Measurements from ENCODE around the gene VTI1B.
"Not testable (repeated sequence)": the region's sequence is repeated elsewhere in the genome, so short reads cannot be mapped to it uniquely, and the experiment has no call there.

Gene VTI1B

DNA sequence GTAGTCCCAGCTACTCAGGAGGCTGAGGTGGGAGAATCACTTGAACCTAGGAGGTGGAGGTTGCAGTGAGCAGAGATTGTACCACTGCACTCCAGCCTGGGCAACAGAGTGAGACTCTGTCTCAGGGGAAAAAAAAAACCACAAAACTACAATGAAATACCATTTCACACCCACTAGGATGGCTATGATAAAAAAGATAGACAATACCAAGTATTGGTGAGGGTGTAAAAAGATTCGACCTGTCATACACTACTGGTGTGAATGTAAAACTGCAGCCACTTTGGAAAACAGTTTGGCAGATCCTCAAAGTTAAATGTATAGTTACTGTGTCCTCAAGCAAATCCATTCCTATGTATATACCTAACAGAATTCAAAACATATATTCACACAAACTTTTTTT lies 48.3 kb downstream of the VTI1B start:
- DNase-seq, result not testable (repeated sequence)

DNA sequence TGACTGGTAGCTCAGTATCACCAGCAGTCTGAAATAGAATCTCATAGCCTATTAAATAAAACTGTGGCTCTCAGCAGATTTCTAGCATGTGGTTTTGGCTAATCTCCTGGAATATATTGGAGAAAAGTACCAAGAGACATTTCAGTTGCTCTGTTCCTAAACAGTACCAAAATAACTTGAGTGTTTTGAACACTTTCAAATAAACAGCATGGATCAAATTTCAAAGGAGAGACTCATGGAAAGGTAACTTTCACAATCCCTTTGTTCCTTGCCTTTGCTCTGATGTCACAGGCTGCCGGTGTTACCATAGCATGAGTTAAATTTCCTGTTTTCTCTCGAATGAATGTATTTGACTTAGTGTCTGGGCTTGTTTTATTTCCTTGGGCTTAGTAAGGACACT lies 51.3 kb downstream of the VTI1B start:
- peak; percentile 12 for DNase-seq

DNA sequence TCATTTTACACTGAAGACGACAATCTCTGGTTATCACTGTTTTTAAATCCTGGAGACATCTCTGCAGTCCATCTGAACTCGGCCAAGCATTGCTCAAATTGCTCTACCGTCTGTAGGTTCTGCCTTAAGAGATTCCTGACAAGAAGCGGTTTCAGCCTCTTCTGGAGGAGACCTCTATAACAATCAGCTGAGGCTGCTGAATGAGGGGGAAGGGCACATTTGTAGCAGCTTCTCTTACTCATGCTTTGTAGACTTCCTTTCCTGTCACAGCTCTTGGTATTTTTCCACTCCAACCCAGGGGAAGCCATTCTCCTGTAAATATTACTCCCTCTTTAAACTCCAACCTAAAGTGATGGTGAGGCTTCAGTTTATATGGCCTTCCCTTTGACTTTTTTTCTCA lies 51.8 kb downstream of the VTI1B start:
- peak; percentile 86 for DNase-seq

DNA sequence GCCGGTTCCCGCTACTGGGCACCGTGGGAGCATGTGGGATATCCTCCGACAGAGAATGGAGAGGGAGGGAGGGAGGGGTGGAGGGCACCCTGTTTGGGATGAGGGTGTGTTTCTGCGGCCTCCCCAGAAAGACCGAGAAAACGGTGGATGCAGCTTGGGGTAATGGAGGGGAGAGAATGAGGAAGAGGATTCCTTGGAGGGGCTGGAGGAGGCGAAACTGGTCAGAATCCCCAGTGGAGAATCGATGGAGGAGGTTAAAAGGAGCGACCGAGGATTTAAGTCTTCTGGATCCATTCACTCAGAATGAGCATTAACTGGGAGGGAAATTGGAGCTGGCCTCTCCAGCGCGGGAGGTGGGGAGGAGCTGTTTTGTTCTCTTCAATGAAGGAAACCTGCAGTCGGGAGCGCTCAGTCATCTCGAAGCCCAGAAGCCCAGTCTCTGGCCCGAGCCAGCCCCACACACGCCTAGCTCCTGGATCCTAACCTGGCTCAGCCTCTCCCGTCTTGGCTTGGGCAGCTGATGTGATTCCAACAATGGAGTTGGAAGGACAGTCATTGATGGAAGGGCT lies 54.1 kb downstream of the VTI1B start:
- peak; percentile 8 for DNase-seq

DNA sequence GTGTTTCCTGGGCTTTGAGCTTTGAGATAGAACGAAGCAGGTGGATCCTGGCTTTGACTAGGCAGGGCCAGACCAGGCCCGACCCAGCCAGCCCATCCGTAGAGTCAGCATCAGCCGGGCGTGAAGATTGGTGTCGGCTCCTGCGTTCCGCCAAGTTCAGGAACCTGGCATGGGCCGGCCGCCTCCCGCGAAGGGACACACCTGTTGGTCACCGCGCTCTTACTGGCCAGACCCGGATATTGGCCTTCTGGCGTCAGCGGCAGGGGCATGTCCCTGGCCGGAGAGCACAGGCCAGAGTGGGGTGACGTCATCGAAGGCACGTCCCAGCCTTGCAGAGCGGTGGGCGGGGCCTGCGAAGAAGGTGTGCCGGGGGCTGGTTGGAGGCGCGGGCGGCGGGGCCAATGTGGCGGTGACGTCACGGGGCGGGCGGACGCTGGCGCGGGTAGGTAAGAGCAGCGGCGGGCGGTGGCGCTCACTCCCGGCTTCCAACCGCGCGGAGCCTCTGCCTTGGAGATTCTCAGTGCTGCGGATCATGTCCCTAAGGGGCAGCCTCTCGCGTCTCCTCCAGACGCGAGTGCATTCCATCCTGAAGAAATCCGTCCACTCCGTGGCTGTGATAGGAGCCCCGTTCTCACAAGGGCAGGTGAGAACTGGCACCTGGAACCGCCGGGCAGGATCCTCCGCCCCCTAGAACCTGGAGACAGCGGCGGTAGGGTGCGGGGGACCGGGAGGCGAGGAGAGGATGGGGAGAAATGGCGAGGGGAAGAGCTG lies 54.8 kb downstream of the VTI1B start, which contains the start of gene ARG2:
Gene ARG2, plus strand, starts transcription at position 475 of the 771 bp plus-strand sequence. Its CDS starts 58 bp downstream, at position 533.
- peak; percentile 89 for DNase-seq

DNA sequence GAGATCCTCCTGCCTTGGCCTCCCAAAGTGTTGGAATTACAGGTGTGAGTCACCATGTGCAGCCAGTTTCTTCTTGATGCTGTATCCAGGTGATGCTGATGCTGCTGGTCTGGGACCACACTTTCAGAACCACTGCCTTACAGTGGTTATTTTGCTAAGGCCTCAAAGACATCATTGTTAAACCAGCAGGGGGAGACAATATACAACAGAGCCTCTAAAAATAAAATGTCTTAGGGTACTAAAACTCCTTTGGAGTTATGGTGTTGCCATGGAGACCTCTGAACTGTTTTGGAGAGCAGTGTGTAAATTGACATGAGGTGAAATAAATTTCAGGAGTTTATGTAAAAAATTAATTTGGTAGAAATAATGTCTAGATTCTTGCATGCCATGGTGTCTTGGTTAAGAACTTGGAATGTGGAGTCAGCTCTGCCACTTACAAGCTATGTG lies 55.8 kb downstream of the VTI1B start:
- DNase-seq, result peak; percentile 84

DNA sequence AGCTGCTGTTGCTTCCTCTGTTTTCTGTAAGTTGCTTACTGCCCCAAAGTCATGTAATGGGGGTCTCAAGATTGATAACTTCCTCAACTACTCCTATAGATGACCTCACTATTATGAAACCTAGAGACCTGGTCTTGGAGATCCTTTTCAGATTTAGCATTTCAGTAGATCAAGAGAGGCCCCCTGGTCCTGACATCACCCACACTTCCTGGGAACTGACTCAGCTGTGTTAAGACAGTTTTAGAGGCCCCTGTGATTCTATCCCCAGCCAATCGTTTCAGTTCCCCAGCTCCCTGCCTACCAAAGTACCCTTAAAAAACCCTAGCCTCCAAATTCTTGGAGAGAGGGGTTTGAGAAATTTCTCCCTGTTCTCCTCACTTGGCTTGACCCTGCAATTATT lies 63.9 kb downstream of the VTI1B start:
- DNase-seq, result no peak

DNA sequence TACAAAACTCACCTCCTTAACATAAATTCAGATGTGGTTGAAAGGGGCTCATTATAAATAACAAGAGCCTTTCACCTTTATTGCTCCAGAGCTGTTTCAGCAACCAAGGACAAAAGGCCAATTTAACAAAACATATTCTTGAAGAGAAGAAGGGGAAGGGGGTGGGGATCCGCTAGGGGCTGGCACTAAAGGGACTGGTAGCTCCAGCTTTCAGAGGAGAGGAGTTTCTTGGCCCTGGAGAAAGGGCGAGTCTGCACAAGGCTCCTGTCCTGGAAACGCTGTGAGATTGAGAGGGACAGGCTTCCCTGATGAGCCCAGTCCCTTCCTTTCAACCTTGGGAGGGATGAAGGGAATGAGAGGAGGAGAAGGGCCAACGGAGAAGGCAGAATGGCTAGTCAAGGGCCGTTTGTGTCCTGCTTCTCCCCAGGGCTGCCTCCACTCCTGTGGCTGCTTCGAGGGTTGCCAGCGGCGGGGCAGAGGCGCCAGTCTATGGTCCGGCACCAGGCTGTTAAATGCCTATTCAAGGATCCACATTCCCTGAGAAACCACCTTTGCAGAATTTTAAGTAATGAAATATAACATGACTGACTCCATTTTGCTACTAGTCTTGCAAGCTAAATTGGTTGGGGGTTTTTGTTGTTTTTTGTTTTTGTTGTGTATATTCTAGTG lies 64.7 kb downstream of the VTI1B start:
- DNase-seq, result no peak

DNA sequence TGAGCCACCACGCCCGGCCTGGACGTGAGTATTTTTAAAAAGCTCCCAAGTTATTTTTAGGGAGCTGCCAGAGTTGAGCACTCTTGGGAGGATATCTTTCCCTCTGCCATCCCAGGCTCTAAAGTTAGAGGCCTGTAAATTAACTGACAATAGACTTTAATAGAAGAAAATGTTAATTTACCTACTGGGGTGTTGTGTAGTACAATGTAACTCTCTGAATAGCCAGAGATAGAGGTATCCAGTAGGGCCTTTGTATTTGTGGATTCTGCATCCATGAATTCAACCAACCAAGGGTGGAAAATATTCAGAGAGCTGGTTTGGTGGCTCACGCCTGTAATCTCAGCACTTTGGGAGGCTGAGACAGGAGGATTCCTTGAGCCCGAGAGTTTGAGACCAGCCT lies 66.8 kb downstream of the VTI1B start:
- DNase-seq, result no peak

DNA sequence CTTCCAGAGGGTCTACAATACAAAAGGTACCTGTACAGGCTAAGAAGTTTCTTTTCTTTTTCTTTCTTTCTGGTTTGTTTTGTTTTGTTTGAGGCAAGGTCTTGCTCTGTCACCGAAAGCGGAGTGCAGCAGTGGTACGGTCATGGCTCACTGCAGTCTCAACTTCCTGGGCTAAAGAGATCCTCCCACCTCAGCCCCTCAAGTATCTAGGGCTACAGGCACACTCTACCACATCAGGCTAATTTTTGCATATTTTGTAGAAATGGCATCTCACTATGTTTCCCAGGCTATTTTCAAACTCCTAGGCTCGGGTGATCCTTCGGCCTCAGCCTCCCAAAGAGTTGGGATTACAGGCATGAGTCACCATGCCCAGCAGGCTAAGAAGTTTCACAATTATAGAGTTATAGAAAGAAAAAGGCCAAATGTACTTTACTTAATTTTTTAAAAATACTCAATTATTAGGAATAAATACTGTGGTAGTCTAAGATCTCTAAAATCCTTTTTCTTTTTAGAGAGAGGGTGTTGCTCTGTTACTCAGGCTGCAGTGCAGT lies 71.4 kb downstream of the VTI1B start:
- no peak for DNase-seq

DNA sequence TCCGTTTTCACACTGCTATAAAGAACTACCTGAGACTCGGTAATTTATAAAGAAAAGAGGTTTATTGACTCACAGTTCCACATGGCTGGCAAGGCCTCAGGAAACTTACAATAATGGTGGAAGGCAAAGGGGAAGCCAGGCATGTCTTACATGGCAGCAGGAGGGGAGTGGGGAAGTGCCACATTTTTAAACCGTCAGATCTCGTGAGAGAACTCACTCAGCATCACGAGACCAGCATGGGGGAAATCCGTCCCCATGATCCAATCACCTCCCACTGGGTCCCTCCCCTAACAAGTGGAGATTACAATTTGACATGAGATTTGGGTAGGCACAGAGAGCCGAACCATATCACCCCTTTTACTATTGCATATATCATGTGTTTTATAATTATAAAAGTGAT lies 72.4 kb downstream of the VTI1B start:
- DNase-seq, result no peak

DNA sequence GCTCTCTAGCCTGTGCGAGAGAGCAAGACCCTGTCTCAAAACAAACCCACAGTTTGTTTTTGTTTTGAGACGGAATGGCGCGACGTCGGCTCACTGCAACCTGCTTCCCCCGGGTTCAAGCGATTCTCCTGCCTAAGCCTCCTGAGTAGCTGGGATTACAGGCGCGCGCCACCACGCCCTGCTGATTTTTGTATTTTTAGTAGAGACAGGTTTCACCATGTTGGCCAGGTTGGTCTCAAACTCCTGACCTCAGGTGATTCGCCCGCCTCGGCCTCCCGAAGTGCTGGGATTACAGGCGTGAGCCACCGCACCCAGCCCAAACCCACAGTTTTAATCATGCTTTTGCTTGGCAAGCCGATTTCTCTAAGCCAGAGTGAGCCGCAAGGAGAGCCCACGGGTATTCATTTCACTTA lies 73.9 kb downstream of the VTI1B start:
- not testable (repeated sequence) for DNase-seq

DNA sequence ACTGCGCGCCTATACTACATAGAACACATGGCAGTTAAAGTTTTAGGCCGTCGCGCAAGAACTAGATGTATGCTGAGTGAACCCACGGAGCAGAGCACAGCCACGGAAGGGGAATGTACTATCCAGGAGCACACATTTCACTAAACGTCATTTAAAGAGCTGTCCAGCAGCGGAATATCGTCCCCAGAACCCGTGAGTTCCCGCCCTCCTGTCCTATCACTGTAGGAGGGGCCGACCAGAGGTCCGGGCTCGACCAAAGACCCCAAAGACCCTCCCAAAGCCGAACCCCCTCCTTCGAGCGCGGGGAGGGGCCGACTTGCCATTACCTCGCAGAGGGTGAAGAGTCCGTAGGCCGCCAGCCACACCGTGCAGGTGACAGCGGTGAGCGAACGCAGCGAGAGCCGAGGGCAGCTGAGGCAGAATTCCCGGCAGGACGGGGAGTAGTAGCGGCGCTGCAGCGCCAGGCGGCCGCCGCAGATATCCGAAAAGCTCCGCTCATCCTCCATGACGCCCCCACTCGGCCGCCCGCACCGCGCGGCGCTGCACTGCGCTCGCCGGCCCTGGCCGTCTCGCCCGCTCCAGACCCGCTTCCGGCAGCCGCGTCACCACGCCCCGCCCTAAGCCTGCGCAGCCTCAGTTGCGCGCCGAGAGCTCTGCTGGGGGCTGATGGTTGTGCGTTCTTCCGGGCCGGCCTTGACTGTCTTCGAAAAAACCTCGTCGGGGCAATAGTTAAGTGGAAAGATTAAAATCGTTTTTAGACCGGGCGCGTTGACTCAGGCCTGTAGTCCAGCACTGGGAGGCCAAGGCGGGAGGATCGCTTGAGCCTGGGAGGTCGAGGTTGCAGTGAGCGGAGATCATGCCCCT lies 74.5 kb downstream of the VTI1B start, which contains the start of gene PIGH:
Gene PIGH, minus strand, starts transcription at position 571 of the 864 bp plus-strand sequence. Its CDS starts 65 bp downstream, at position 506.
- peak; percentile 88 for DNase-seq

All from fibroblast of skin of back (primary cell).